Ishikawa (cell line): ENCODE data around the gene MAML2.

Source experiments
- CREB1 ChIP-seq: IDR thresholded peaks from 2 replicates; pipeline ENCODE4 v1.6.1; 2012; ENCODE audit warnings: low read depth
- EP300 ChIP-seq: IDR thresholded peaks from 2 replicates; pipeline ENCODE4 v1.6.1; 2012; ENCODE audit warnings: borderline replicate concordance
- FOXM1 ChIP-seq: IDR thresholded peaks from 2 replicates; pipeline ENCODE4 v1.6.1; 2012; ENCODE audit warnings: low read depth, borderline replicate concordance
- MAX ChIP-seq: IDR thresholded peaks from 2 replicates; pipeline ENCODE4 v1.6.1; 2012
- RAD21 ChIP-seq: IDR thresholded peaks from 2 replicates; pipeline ENCODE4 v1.6.1; 2012; ENCODE audit warnings: low read depth
- TAF1 ChIP-seq: IDR thresholded peaks from 2 replicates; pipeline ENCODE4 v1.6.1; 2012; ENCODE audit warnings: low read depth, mild to moderate bottlenecking
- TEAD4 ChIP-seq: IDR thresholded peaks from 2 replicates; pipeline ENCODE4 v1.6.1; 2012

- no peak for TF ChIP-seq TAF1
- no peak for TF ChIP-seq CREB1
- no peak for TF ChIP-seq EP300
- TF ChIP-seq RAD21: no peak
- TF ChIP-seq FOXM1: no peak
- TF ChIP-seq MAX: no peak
- TF ChIP-seq TEAD4: no peak
Measured at GRCh38 chr11:96295369-96295768, 47.6 kb downstream of the MAML2 start.
